ENCODE data around the gene LRRC40. TPM values are rescaled to one million over a fixed set of nuclear protein-coding genes. Genes with fewer than 3 reads are reported as not detected.

LRRC40 gene
- total and polyA plus RNA-seq, 9 of the 15 experiments (the other 6 are each of a cell fraction or from before 2014, with no cell fraction given), result 16.1 to 36.2 (median 30.9) TPM

- Histone ChIP-seq H3K79me2 (ENCODE audit: control insufficient read depth, insufficient read depth, low read length) (peaks cover 98% of the 10 kb centered on the region), H3K27me3 (ENCODE audit: control insufficient read depth in 2 of 2, insufficient read depth in 2 of 2, low read length in 2 of 2) (no peaks in the 10 kb centered on the region), H3K36me3 (ENCODE audit: control insufficient read depth, insufficient read depth, low read length) (peaks cover 18% of the 10 kb centered on the region; the same call in 2 of the 3 replicates), H4K20me1 (replicated peaks; ENCODE audit: control insufficient read depth, insufficient read depth, low read length) (no peaks in the 10 kb centered on the region), H3K27ac (ENCODE audit: extremely low read depth, low read depth, low read length) (peak overlapping the region; percentile 15; the same call in 2 of the 3 replicates), H3K9ac (ENCODE audit: insufficient read depth in 1 of 2, low read depth in 2 of 2, low read length in 2 of 2) (peak overlapping the region in 1 of 2 experiments; percentile 95; a peak in 2 of 4 replicates), H3K4me3 (peak overlapping the region; percentile 71), H2AFZ (ENCODE audit: low read depth, low read length) (no peak overlapping the region; the same call in 1 of the 2 replicates), H3K4me1 (replicated peaks in 1 of 2; ENCODE audit: control insufficient read depth in 2 of 2, insufficient read depth in 2 of 2, low read length in 2 of 2) (peaks cover 0 to 3% of the 10 kb centered on the region in 2 experiments; a peak in 3 of 5 replicates), H3K9me1 (ENCODE audit: control insufficient read depth, insufficient read depth, low read length) (no peaks in the 10 kb centered on the region), H3K4me2 (ENCODE audit: insufficient read depth, low read length) (peak overlapping the region; percentile 93), H3K9me3 (replicated peaks; ENCODE audit: control insufficient read depth, insufficient read depth, low read depth, low read length) (no peaks in the 10 kb centered on the region)
- 0% methylated on average over 1 of the region's 1 CpG for WGBS (ENCODE audit: insufficient coverage, low coverage, missing lambda C conversion rate)
- intact Hi-C loops (cut with micrococcal nuclease) (loop anchor here (2.0 kb wide), 1 partner anchor 877 kb away; the partner anchor contains the start of gene ZRANB2), in situ Hi-C loops (cut with MboI) (no loop called here)
- DNase-seq (ENCODE audit: extremely low read depth in 1 of 4, low spot score in 3 of 4) (no peak), ATAC-seq (no peak), FAIRE-seq (no peak)
- POLR2A ChIA-PET, result interaction anchor here (0.6 to 8.0 kb wide), 4 partner anchors 16 to 207 kb away, joined by 3 to 58 read pairs (median 4); partner anchors contain the start of genes CTH and SRSF11
- CTCF ChIA-PET (ENCODE audit: low intra/inter-chr PET ratio), result no interaction called here
- no peak for TF ChIP-seq HMBOX1 (IDR thresholded peaks at IDR 0.05)
- no peak for TF ChIP-seq SRF (CRISPR knock-in tag; IDR thresholded peaks at IDR 0.05)
- peak; percentile 96 for TF ChIP-seq ZNF507 (tag; conservative IDR thresholded peaks at IDR 0.05)
- TF ChIP-seq PRDM10 (IDR thresholded peaks at IDR 0.05; ENCODE audit: partially characterized antibody), result peak; percentile 78
- no peak for TF ChIP-seq SMARCA4 (IDR thresholded peaks at IDR 0.05)
- TF ChIP-seq ZNF354B (CRISPR knock-in tag; IDR thresholded peaks at IDR 0.05), result peak; percentile 77; the same call in 1 of the 2 replicates
- BruUV-seq (replicated peaks), result no TSS peak
Observed at GRCh38 chr1:70204139-70204538, 1.2 kb downstream of the LRRC40 start.
